H9 (cell line): ENCODE measurements around the gene PREX1. TPM values are rescaled to one million over a fixed set of nuclear protein-coding genes. Genes with fewer than 3 reads are reported as not detected.

Experiments used
- DNase-seq: peaks from one replicate; pipeline ENCODE4 v3.0.0-alpha.2; 2017
- H2AFZ ChIP-seq: one replicate; pipeline ENCODE4 v1.6.1; 2013; ENCODE audit warnings: mild to moderate bottlenecking, low read length, control low read depth, moderate library complexity
- H2AK5ac ChIP-seq: 2 replicates; pipeline ENCODE4 v1.6.1; 2013; ENCODE audit warnings: low read length, control low read depth, mixed read lengths; ENCODE audit not compliant: insufficient read length
- H2BK120ac ChIP-seq: one replicate; pipeline ENCODE4 v1.6.1; 2013; ENCODE audit warnings: low read depth, mild to moderate bottlenecking, low read length, control low read depth, inconsistent platforms; ENCODE audit not compliant: poor library complexity, severe bottlenecking
- H2BK12ac ChIP-seq: 2 replicates; pipeline ENCODE4 v1.6.1; 2013; ENCODE audit warnings: low read length, control low read depth, mixed read lengths, low read depth; ENCODE audit not compliant: insufficient read length
- H2BK15ac ChIP-seq: 2 replicates; pipeline ENCODE4 v1.6.1; 2013; ENCODE audit warnings: low read depth, low read length, control low read depth
- H2BK20ac ChIP-seq: one replicate; pipeline ENCODE4 v1.6.1; 2013; ENCODE audit warnings: low read depth, mild to moderate bottlenecking, low read length, control low read depth, inconsistent platforms; ENCODE audit not compliant: poor library complexity, severe bottlenecking
- H2BK5ac ChIP-seq: 2 replicates; pipeline ENCODE4 v1.6.1; 2013; ENCODE audit warnings: low read length, control low read depth, mixed read lengths; ENCODE audit not compliant: insufficient read length
- H3K14ac ChIP-seq: 2 replicates; pipeline ENCODE4 v1.6.1; 2013; ENCODE audit warnings: low read length, control low read depth; ENCODE audit not compliant: insufficient read depth
- H3K18ac ChIP-seq: 2 replicates; pipeline ENCODE4 v1.6.1; 2013; ENCODE audit warnings: low read depth, mild to moderate bottlenecking, mixed read lengths, low read length, control low read depth; ENCODE audit not compliant: insufficient read length
- H3K23ac ChIP-seq: 2 replicates; pipeline ENCODE4 v1.6.1; 2013; ENCODE audit warnings: low read length, control low read depth, mixed read lengths, low read depth; ENCODE audit not compliant: insufficient read length
- H3K23me2 ChIP-seq: 2 replicates; pipeline ENCODE4 v1.6.1; 2013; ENCODE audit warnings: low read depth, mild to moderate bottlenecking, mixed read lengths, low read length, control low read depth; ENCODE audit not compliant: insufficient read length, poor library complexity, severe bottlenecking
- H3K27ac ChIP-seq: 2 replicates; pipeline ENCODE4 v1.5.1; 2013; ENCODE audit warnings: low read length, control low read depth, mixed read lengths, low read depth; ENCODE audit not compliant: insufficient read length
- H3K27me3 ChIP-seq: 2 replicates; pipeline ENCODE4 v1.6.1; 2013; ENCODE audit warnings: low read length, control low read depth, inconsistent platforms; ENCODE audit not compliant: insufficient read depth
- H3K4ac ChIP-seq: 2 replicates; pipeline ENCODE4 v1.6.1; 2013; ENCODE audit warnings: low read depth, mild to moderate bottlenecking, control low read depth, inconsistent platforms, low read length, moderate library complexity
- H3K4me1 ChIP-seq: 2 replicates; pipeline ENCODE4 v1.6.1; 2013; ENCODE audit warnings: low read length, control low read depth, inconsistent platforms; ENCODE audit not compliant: insufficient read depth
- H3K4me2 ChIP-seq: 2 replicates; pipeline ENCODE4 v1.6.1; 2013; ENCODE audit warnings: low read length, control low read depth, mixed read lengths; ENCODE audit not compliant: insufficient read length, insufficient read depth
- H3K56ac ChIP-seq: 2 replicates; pipeline ENCODE4 v1.6.1; 2013; ENCODE audit warnings: low read depth, mild to moderate bottlenecking, mixed read lengths, low read length, control low read depth; ENCODE audit not compliant: insufficient read length
- H3K79me1 ChIP-seq: 2 replicates; pipeline ENCODE4 v1.6.1; 2013; ENCODE audit warnings: low read depth, mild to moderate bottlenecking, moderate library complexity, low read length, control low read depth, inconsistent platforms; ENCODE audit not compliant: insufficient read depth, poor library complexity, severe bottlenecking
- H3K79me2 ChIP-seq: 2 replicates; pipeline ENCODE4 v1.6.1; 2013; ENCODE audit warnings: low read length, control low read depth, inconsistent platforms; ENCODE audit not compliant: insufficient read depth
- H3K9ac ChIP-seq: 2 replicates; pipeline ENCODE4 v1.6.1; 2013; ENCODE audit warnings: low read length, control low read depth, mixed read lengths; ENCODE audit not compliant: insufficient read length; ENCODE audit errors: extremely low read depth
- H3K9me3 ChIP-seq: one replicate; pipeline ENCODE4 v1.6.1; 2013; ENCODE audit warnings: low read depth, low read length, inconsistent platforms; ENCODE audit not compliant: control insufficient read depth
- H3T11ph ChIP-seq: one replicate; pipeline ENCODE4 v1.6.1; 2013; ENCODE audit warnings: mild to moderate bottlenecking, low read length, control low read depth, inconsistent platforms
- H4K20me1 ChIP-seq: one replicate; pipeline ENCODE4 v1.6.1; 2013; ENCODE audit not compliant: control insufficient read depth, insufficient read length, insufficient read depth
- H4K5ac ChIP-seq: 2 replicates; pipeline ENCODE4 v1.6.1; 2013; ENCODE audit warnings: low read depth, mild to moderate bottlenecking, mixed read lengths, low read length, control low read depth; ENCODE audit not compliant: insufficient read length
- H4K8ac ChIP-seq: replicated peaks from 2 replicates; pipeline ENCODE4 v1.6.1; 2013; ENCODE audit warnings: low read length, control low read depth, mixed read lengths, low read depth; ENCODE audit not compliant: insufficient read length
- H4K91ac ChIP-seq: 2 replicates; pipeline ENCODE4 v1.6.1; 2013; ENCODE audit warnings: low read depth, mild to moderate bottlenecking, moderate library complexity, mixed read lengths, low read length, control low read depth; ENCODE audit not compliant: insufficient read length
- H3K27ac Mint-ChIP-seq, 3 experiments: 2 replicates in 2 of 3; 3 replicates in 1 of 3; pipeline ENCODE4 v1.8.0; 2020 to 2021; ENCODE audit warnings: mixed read lengths in 3 of 3, mild to moderate bottlenecking in 1 of 3, moderate library complexity in 1 of 3
- H3K27me3 Mint-ChIP-seq: 2 replicates; pipeline ENCODE4 v1.8.0; 2021; ENCODE audit warnings: low read depth, mild to moderate bottlenecking, moderate library complexity, mixed read lengths
- H3K36me3 Mint-ChIP-seq, 3 experiments: 2 replicates in 2 of 3; 3 replicates in 1 of 3; pipeline ENCODE4 v1.8.0; 2020 to 2021; ENCODE audit warnings: low read depth in 3 of 3, mixed read lengths in 3 of 3; ENCODE audit not compliant: insufficient read depth in 1 of 3
- H3K4me1 Mint-ChIP-seq, 2 experiments: 2 replicates each; pipeline ENCODE4 v1.8.0; 2020; ENCODE audit warnings: mixed read lengths in 2 of 2
- H3K4me3 Mint-ChIP-seq, 2 experiments: 2 replicates in 1 of 2; 3 replicates in 1 of 2; pipeline ENCODE4 v1.8.0; 2020 to 2021; ENCODE audit warnings: mild to moderate bottlenecking in 2 of 2, mixed read lengths in 2 of 2, moderate library complexity in 1 of 2
- H3K9me3 Mint-ChIP-seq, 2 experiments: 2 replicates in 1 of 2; 3 replicates in 1 of 2; pipeline ENCODE4 v1.8.0; 2020; ENCODE audit warnings: mild to moderate bottlenecking in 2 of 2, mixed read lengths in 2 of 2, moderate library complexity in 1 of 2
- WGBS: extraction: QIAGEN DNeasy Blood & Tissue Kit; methylation state at CpG from one replicate; pipeline ENCODE4 v1.1.7; 2013; ENCODE audit warnings: missing lambda C conversion rate, low lambda C conversion rate, mixed read lengths; ENCODE audit not compliant: insufficient read length; ENCODE audit errors: extremely low coverage; 5-methylcytosine and 5-hydroxymethylcytosine counted together
- total RNA-seq: library from RNA; stranded (reverse); gene quantifications from 2 replicates; pipeline ENCODE4 v1.2.1, GENCODE V29; 2021
- TF ChIP-seq, protein P1 (sequence below): fragments of 200-600 bp; sonication (generic); conservative IDR thresholded peaks from 3 replicates; pipeline ENCODE4 v1.8.0; 2021; ENCODE audit warnings: antibody characterized with exemption, mild to moderate bottlenecking

PREX1 gene
- total RNA-seq, 1 experiment from 2014 or later, result 6.6 TPM

GRCh38 chr20:48877304-48877703 is 49.5 kb upstream of the PREX1 start:
- Histone ChIP-seq H3K79me2 (no peaks in the 10 kb centered on the region), H4K20me1 (no peaks in the 10 kb centered on the region), H3K27ac (no peak overlapping the region), H3K9me3 (no peaks in the 10 kb centered on the region), H3K56ac (no peak overlapping the region), H3K23me2 (no peaks in the 10 kb centered on the region), H3K4me2 (no peak overlapping the region), H3K18ac (no peak overlapping the region), H3K27me3 (no peaks in the 10 kb centered on the region), H2BK20ac (no peak overlapping the region), H2BK12ac (no peak overlapping the region), H4K91ac (no peak overlapping the region), H2BK15ac (no peak overlapping the region), H3K79me1 (no peaks in the 10 kb centered on the region), H3K9ac (no peak overlapping the region), H3T11ph (no peak overlapping the region), H4K8ac (no peak overlapping the region), H2BK120ac (no peak overlapping the region), H3K4ac (no peak overlapping the region), H2BK5ac (no peak overlapping the region), H3K4me1 (no peaks in the 10 kb centered on the region), H3K23ac (no peak overlapping the region), H4K5ac (no peak overlapping the region), H2AFZ (no peak overlapping the region), H3K14ac (no peak overlapping the region), H2AK5ac (no peak overlapping the region)
- no peak overlapping the region for H3K4me3 Mint-ChIP-seq
- H3K27me3 Mint-ChIP-seq, result peaks cover 7% of the 10 kb centered on the region
- WGBS, result no CpG with 5 or more reads among the region's 2 CpGs
- H3K4me1 Mint-ChIP-seq, result peaks cover 4 to 8% of the 10 kb centered on the region in 2 experiments; a peak in 3 of 4 replicates
- H3K9me3 Mint-ChIP-seq, result no peaks in the 10 kb centered on the region
- TF ChIP-seq, protein P1, sequence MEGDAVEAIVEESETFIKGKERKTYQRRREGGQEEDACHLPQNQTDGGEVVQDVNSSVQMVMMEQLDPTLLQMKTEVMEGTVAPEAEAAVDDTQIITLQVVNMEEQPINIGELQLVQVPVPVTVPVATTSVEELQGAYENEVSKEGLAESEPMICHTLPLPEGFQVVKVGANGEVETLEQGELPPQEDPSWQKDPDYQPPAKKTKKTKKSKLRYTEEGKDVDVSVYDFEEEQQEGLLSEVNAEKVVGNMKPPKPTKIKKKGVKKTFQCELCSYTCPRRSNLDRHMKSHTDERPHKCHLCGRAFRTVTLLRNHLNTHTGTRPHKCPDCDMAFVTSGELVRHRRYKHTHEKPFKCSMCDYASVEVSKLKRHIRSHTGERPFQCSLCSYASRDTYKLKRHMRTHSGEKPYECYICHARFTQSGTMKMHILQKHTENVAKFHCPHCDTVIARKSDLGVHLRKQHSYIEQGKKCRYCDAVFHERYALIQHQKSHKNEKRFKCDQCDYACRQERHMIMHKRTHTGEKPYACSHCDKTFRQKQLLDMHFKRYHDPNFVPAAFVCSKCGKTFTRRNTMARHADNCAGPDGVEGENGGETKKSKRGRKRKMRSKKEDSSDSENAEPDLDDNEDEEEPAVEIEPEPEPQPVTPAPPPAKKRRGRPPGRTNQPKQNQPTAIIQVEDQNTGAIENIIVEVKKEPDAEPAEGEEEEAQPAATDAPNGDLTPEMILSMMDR, result no peak
- no peak for DNase-seq
- no peak overlapping the region for H3K27ac Mint-ChIP-seq
- H3K36me3 Mint-ChIP-seq, result no peaks in the 10 kb centered on the region
